Astrocyte (in vitro differentiated cells and primary cell): ENCODE data around the gene ASB7. TPM values are rescaled to one million over a fixed set of nuclear protein-coding genes. Genes with fewer than 3 reads are reported as not detected.

Source experiments
- DNase-seq: peaks from one replicate; pipeline ENCODE4 v3.0.0-alpha.2; 2010; ENCODE audit warnings: low read depth
- FAIRE-seq: peaks from 2 replicates; lab custom pipeline; 2011; peaks lifted over from hg19 to GRCh38; lab: Jason Lieb, UNC
- H2AFZ ChIP-seq: 2 replicates; pipeline ENCODE4 v1.6.0; 2012; ENCODE audit warnings: low read depth, low read length, inconsistent platforms
- H3K27ac ChIP-seq: 2 replicates; pipeline ENCODE4 v1.5.1; 2011; ENCODE audit warnings: low read depth, low read length, inconsistent platforms
- H3K27me3 ChIP-seq: 2 replicates; pipeline ENCODE4 v1.6.0; 2011; ENCODE audit warnings: low read length, inconsistent platforms; ENCODE audit not compliant: insufficient read depth
- H3K36me3 ChIP-seq: 2 replicates; pipeline ENCODE4 v1.5.1; 2011; ENCODE audit warnings: low read length, inconsistent platforms; ENCODE audit not compliant: insufficient read depth
- H3K4me1 ChIP-seq: 2 replicates; pipeline ENCODE4 v1.5.1; 2011; ENCODE audit warnings: low read length, inconsistent platforms; ENCODE audit not compliant: insufficient read depth
- H3K4me2 ChIP-seq: 2 replicates; pipeline ENCODE4 v1.6.0; 2012; ENCODE audit warnings: low read length, inconsistent platforms
- H3K4me3 ChIP-seq: 2 replicates; pipeline ENCODE4 v1.5.1; 2011; ENCODE audit warnings: low read depth, mild to moderate bottlenecking, low read length, inconsistent platforms; ENCODE audit not compliant: insufficient read depth
- H3K79me2 ChIP-seq: 2 replicates; pipeline ENCODE4 v1.6.0; 2012; ENCODE audit warnings: mild to moderate bottlenecking, low read length, inconsistent platforms; ENCODE audit not compliant: insufficient read depth
- H3K9ac ChIP-seq: 2 replicates; pipeline ENCODE4 v1.6.0; 2012; ENCODE audit warnings: mild to moderate bottlenecking, low read length, inconsistent platforms
- H3K9me3 ChIP-seq: 2 replicates; pipeline ENCODE4 v1.5.1; 2012; ENCODE audit warnings: low read depth, mild to moderate bottlenecking, low read length, inconsistent platforms; ENCODE audit not compliant: insufficient read depth
- H4K20me1 ChIP-seq: 2 replicates; pipeline ENCODE4 v1.6.0; 2012; ENCODE audit warnings: low read length, inconsistent platforms; ENCODE audit not compliant: insufficient read depth
- H3K27ac Mint-ChIP-seq: one replicate; pipeline ENCODE4 v1.8.0; 2021; ENCODE audit warnings: mild to moderate bottlenecking, mixed read lengths; ENCODE audit not compliant: unreplicated experiment
- H3K27me3 Mint-ChIP-seq: one replicate; pipeline ENCODE4 v1.8.0; 2021; ENCODE audit warnings: low read depth, mixed read lengths; ENCODE audit not compliant: unreplicated experiment
- H3K36me3 Mint-ChIP-seq: one replicate; pipeline ENCODE4 v1.8.0; 2021; ENCODE audit warnings: low read depth, mixed read lengths; ENCODE audit not compliant: unreplicated experiment
- H3K4me1 Mint-ChIP-seq: one replicate; pipeline ENCODE4 v1.8.0; 2021; ENCODE audit warnings: low read depth, mixed read lengths; ENCODE audit not compliant: unreplicated experiment
- H3K4me3 Mint-ChIP-seq: one replicate; pipeline ENCODE4 v1.8.0; 2021; ENCODE audit warnings: mild to moderate bottlenecking, moderate library complexity, mixed read lengths; ENCODE audit not compliant: unreplicated experiment
- H3K9me3 Mint-ChIP-seq: one replicate; pipeline ENCODE4 v1.8.0; 2021; ENCODE audit warnings: mild to moderate bottlenecking, mixed read lengths; ENCODE audit not compliant: unreplicated experiment
- EZH2 ChIP-seq: IDR thresholded peaks from 2 replicates; pipeline ENCODE4 v1.6.1; 2012; ENCODE audit warnings: mild to moderate bottlenecking, low read length, inconsistent platforms; ENCODE audit not compliant: insufficient read depth
- total RNA-seq: library from RNA; stranded (reverse); gene quantifications from 2 replicates; pipeline ENCODE4 v1.2.1, GENCODE V29; 2021
- TF ChIP-seq, protein P1 (sequence below): IDR thresholded peaks from 2 replicates; pipeline ENCODE4 v1.5.1; 2011; ENCODE audit warnings: low read depth, mild to moderate bottlenecking, inconsistent platforms, low read length, moderate library complexity; ENCODE audit not compliant: insufficient read depth

Gene ASB7
- total RNA-seq, 1 donor from 2014 or later: 14.4 TPM

DNA sequence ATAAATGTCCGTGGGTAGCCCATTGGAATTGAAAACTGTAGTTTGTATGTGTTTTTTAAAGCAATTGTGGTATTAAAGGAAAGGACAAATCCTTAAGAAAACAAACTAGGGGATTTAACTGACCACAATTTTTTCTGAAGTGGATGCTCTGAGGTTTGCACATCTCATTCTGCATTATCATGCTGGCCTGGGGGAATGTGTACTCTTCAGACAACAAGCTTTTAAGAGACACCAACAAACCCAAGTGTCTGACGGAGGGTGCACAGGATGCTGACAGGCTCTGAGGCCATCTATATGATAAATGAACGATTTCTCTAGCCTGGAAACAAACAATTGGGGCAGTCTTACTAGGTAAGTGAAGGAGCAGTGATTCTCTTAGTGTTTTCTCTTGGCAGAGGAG lies 9.5 kb upstream of the ASB7 start:
- H3K9me3 Mint-ChIP-seq: peaks cover 4% of the 10 kb centered on the region

DNA sequence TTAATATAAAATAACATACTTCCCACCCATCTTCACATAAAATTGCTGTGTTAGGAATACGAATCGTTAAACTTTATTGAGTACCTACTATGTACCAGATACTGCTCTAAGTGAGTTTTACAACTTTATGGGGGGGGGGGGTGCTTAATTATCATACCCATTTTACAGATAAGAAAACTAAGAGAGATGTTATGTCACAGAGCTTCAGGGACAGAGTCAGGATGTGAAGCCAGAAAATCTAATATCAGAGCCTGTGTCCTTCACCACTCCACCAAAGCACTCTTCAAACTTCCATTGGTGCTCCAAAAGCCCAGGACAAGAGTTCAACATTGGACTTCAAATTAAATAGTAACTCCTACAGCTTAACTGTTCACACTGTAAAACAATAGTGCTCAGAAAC lies 9.0 kb upstream of the ASB7 start:
- no peak for FAIRE-seq
- H4K20me1 ChIP-seq: peaks cover 53% of the 10 kb centered on the region

More for the DNA sequence above, 9.5 kb upstream of the ASB7 start:
- Histone ChIP-seq H3K4me2 (no peak overlapping the region), H3K79me2 (peaks cover 85% of the 10 kb centered on the region), H2AFZ (no peak overlapping the region), H3K4me1 (no peaks in the 10 kb centered on the region), H3K9ac (no peak overlapping the region), H3K27me3 (no peaks in the 10 kb centered on the region), H3K4me3 (no peak overlapping the region), H4K20me1 (peaks cover 50% of the 10 kb centered on the region), H3K9me3 (peaks cover 11% of the 10 kb centered on the region), H3K36me3 (no peaks in the 10 kb centered on the region), H3K27ac (no peak overlapping the region)
- Mint-ChIP-seq H3K27ac (no peak overlapping the region), H3K4me3 (no peak overlapping the region), H3K36me3 (peaks cover 9% of the 10 kb centered on the region), H3K27me3 (no peaks in the 10 kb centered on the region), H3K4me1 (peaks cover 5% of the 10 kb centered on the region)
- FAIRE-seq (no peak), DNase-seq (peak; percentile 59)
- TF ChIP-seq EZH2: no peak
- TF ChIP-seq, protein P1, sequence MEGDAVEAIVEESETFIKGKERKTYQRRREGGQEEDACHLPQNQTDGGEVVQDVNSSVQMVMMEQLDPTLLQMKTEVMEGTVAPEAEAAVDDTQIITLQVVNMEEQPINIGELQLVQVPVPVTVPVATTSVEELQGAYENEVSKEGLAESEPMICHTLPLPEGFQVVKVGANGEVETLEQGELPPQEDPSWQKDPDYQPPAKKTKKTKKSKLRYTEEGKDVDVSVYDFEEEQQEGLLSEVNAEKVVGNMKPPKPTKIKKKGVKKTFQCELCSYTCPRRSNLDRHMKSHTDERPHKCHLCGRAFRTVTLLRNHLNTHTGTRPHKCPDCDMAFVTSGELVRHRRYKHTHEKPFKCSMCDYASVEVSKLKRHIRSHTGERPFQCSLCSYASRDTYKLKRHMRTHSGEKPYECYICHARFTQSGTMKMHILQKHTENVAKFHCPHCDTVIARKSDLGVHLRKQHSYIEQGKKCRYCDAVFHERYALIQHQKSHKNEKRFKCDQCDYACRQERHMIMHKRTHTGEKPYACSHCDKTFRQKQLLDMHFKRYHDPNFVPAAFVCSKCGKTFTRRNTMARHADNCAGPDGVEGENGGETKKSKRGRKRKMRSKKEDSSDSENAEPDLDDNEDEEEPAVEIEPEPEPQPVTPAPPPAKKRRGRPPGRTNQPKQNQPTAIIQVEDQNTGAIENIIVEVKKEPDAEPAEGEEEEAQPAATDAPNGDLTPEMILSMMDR: no peak

DNA sequence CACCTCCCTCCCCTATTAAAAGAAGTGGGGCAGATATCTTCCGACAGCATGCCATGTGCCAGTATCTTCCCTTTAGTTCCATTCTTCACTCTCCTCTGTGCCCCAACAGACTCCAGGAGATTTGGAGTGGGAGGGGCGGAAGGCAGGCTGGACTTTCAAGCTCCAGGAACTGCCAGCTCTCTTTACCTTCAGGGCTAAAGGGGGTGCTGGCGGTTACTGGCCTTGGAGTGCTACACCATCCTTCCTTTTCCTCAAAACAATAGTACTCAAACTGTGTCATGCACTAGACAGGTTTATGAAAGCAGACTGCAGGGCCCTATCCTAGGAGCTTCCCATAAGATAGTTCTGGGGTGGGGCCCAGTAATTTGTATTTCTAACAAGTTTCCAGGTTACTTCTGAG lies 6.4 kb upstream of the ASB7 start:
- Histone ChIP-seq H3K4me3 (no peak overlapping the region), H3K9me3 (no peaks in the 10 kb centered on the region), H3K4me1 (peaks cover 4% of the 10 kb centered on the region), H3K27me3 (no peaks in the 10 kb centered on the region), H3K36me3 (no peaks in the 10 kb centered on the region), H3K79me2 (peaks cover 97% of the 10 kb centered on the region), H2AFZ (no peak overlapping the region), H3K9ac (no peak overlapping the region), H4K20me1 (peaks cover 60% of the 10 kb centered on the region), H3K4me2 (no peak overlapping the region), H3K27ac (no peak overlapping the region)
- peaks cover 6% of the 10 kb centered on the region for H3K4me1 Mint-ChIP-seq
- DNase-seq: no peak
- no peak overlapping the region for H3K4me3 Mint-ChIP-seq
- no peaks in the 10 kb centered on the region for H3K27me3 Mint-ChIP-seq
- no peak for TF ChIP-seq EZH2
- TF ChIP-seq, protein P1: no peak
- peaks cover 4% of the 10 kb centered on the region for H3K9me3 Mint-ChIP-seq
- no peak for FAIRE-seq
- H3K36me3 Mint-ChIP-seq: peaks cover 3% of the 10 kb centered on the region
- H3K27ac Mint-ChIP-seq: no peak overlapping the region

More for the DNA sequence above, 9.0 kb upstream of the ASB7 start:
- no peak overlapping the region for H3K27ac ChIP-seq
- Mint-ChIP-seq H3K9me3 (peaks cover 4% of the 10 kb centered on the region), H3K27ac (no peak overlapping the region), H3K4me3 (no peak overlapping the region), H3K27me3 (no peaks in the 10 kb centered on the region), H3K4me1 (peaks cover 5% of the 10 kb centered on the region), H3K36me3 (peaks cover 9% of the 10 kb centered on the region)
- H3K4me1 ChIP-seq: no peaks in the 10 kb centered on the region
- no peak overlapping the region for H2AFZ ChIP-seq
- H3K9ac ChIP-seq: no peak overlapping the region
- no peaks in the 10 kb centered on the region for H3K27me3 ChIP-seq
- H3K9me3 ChIP-seq: peaks cover 9% of the 10 kb centered on the region
- no peak overlapping the region for H3K4me2 ChIP-seq
- TF ChIP-seq, protein P1: no peak
- no peak for TF ChIP-seq EZH2
- peaks cover 87% of the 10 kb centered on the region for H3K79me2 ChIP-seq
- no peak for DNase-seq
- no peak overlapping the region for H3K4me3 ChIP-seq
- H3K36me3 ChIP-seq: no peaks in the 10 kb centered on the region
